Measurements from ENCODE around the gene PARP6. TPM values are rescaled to one million over a fixed set of nuclear protein-coding genes. Genes with fewer than 3 reads are reported as not detected.

PARP6 gene
- total and polyA plus RNA-seq, 4 donors = 33.7 to 73.9 (median 59.9) TPM

DNA sequence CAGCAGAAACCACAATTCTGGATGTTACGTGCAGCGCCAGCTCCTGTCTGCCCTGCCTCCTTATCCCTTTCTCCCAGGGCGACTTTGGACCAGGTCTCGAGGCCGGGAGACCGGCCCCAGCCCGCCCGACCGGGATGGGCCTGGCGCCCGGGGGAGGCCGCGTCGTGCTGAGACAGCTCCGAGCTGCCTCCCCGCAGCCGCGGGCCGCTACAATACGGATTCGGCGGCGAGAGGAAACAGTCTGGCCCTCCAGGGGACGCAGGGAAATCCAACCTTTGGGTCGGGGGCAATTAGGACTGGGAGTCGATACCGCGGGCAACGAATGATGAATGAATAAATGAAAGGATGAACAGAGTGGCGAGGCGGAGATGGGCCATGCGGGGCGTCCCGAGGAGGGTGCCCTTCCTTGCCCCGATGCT, 75.3 kb downstream of the PARP6 start:
- Histone ChIP-seq H3K4me1 (ENCODE audit: control insufficient read depth in 5 of 5, insufficient read depth in 5 of 5, low read length in 5 of 5) (peaks cover 0 to 2% (median 0%) of the 10 kb centered on the region in 5 donors), H3K36me3 (ENCODE audit: control insufficient read depth in 4 of 4, insufficient read depth in 4 of 4, low read length in 4 of 4) (peaks cover 13 to 34% (median 22%) of the 10 kb centered on the region in 4 donors), H3K27ac (ENCODE audit: low read depth in 1 of 2, low read length in 1 of 2) (peak overlapping the region in 1 of 2 donors; percentile 79), H3K9me3 (ENCODE audit: control insufficient read depth in 4 of 4, insufficient read depth in 3 of 4, low read length in 3 of 4) (no peaks in the 10 kb centered on the region), H3K9ac (ENCODE audit: insufficient read depth in 1 of 2, low read length in 2 of 2) (peak overlapping the region in 1 of 2 donors; percentile 46), H3K4me3 (peak overlapping the region; percentile 8), H3K27me3 (ENCODE audit: control insufficient read depth in 3 of 3, insufficient read depth in 3 of 3, low read length in 2 of 3) (peaks cover 0 to 4% (median 3%) of the 10 kb centered on the region in 3 donors)
- TF ChIP-seq, protein P1, sequence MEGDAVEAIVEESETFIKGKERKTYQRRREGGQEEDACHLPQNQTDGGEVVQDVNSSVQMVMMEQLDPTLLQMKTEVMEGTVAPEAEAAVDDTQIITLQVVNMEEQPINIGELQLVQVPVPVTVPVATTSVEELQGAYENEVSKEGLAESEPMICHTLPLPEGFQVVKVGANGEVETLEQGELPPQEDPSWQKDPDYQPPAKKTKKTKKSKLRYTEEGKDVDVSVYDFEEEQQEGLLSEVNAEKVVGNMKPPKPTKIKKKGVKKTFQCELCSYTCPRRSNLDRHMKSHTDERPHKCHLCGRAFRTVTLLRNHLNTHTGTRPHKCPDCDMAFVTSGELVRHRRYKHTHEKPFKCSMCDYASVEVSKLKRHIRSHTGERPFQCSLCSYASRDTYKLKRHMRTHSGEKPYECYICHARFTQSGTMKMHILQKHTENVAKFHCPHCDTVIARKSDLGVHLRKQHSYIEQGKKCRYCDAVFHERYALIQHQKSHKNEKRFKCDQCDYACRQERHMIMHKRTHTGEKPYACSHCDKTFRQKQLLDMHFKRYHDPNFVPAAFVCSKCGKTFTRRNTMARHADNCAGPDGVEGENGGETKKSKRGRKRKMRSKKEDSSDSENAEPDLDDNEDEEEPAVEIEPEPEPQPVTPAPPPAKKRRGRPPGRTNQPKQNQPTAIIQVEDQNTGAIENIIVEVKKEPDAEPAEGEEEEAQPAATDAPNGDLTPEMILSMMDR (IDR thresholded peaks at IDR 0.05; ENCODE audit: control extremely low read depth, extremely low read depth) = no peak
- DNase-seq (peak in 1 of 3 donors; percentile 24), ATAC-seq (ENCODE audit: insufficient read depth, low FRiP score) (no peak)
- WGBS, 2 donors = 13 to 16% methylated on average over 35 of the region's 35 CpGs

GRCh38 chr15:72196409-72197040, 75.8 kb downstream of the PARP6 start:
- WGBS, 2 donors = 68 to 80% methylated on average over 13 of the region's 13 CpGs
- H3K27me3 ChIP-seq (ENCODE audit: control insufficient read depth in 3 of 3, insufficient read depth in 3 of 3, low read length in 2 of 3) = peaks cover 0 to 4% (median 3%) of the 10 kb centered on the region in 3 donors
- ATAC-seq (ENCODE audit: insufficient read depth, low FRiP score) (no peak), DNase-seq (no peak)
- peak overlapping the region in 1 of 2 donors; percentile 79 for H3K27ac ChIP-seq (ENCODE audit: low read depth in 1 of 2, low read length in 1 of 2)
- no peaks in the 10 kb centered on the region for H3K9me3 ChIP-seq (ENCODE audit: control insufficient read depth in 4 of 4, insufficient read depth in 3 of 4, low read length in 3 of 4)
- H3K9ac ChIP-seq (ENCODE audit: insufficient read depth in 1 of 2, low read length in 2 of 2) = no peak overlapping the region
- H3K36me3 ChIP-seq (ENCODE audit: control insufficient read depth in 4 of 4, insufficient read depth in 4 of 4, low read length in 4 of 4) = peaks cover 12 to 29% (median 18%) of the 10 kb centered on the region in 4 donors
- peak overlapping the region; percentile 8 for H3K4me3 ChIP-seq
- H3K4me1 ChIP-seq (ENCODE audit: control insufficient read depth in 5 of 5, insufficient read depth in 5 of 5, low read length in 5 of 5) = peaks cover 0 to 2% (median 0%) of the 10 kb centered on the region in 5 donors
- TF ChIP-seq, protein P1 (IDR thresholded peaks at IDR 0.05; ENCODE audit: control extremely low read depth, extremely low read depth) = no peak

DNA sequence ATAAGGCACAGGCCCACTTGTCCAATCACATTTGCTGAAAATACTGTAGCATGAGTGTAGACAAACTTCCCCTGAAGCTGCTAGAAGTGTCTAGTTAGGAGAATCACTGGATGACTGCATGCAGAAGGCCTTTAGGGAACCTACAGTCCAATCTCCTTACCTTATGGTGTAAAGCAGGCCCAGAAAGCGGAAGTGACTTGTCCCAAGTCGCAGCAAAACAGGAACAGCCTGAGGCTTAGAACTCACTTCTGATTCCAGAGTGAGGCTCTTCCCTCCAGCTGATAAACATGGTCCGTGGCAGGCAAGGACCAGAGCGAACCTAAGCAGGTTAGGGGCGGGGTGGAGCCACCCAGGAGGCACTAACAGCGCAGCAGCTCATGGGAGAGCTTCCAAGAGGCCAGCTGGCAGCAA, 77.2 kb downstream of the PARP6 start:
- H3K36me3 ChIP-seq (ENCODE audit: control insufficient read depth in 4 of 4, insufficient read depth in 4 of 4, low read length in 4 of 4) = peaks cover 5 to 16% (median 10%) of the 10 kb centered on the region in 4 donors
- TF ChIP-seq, protein P1 (IDR thresholded peaks at IDR 0.05; ENCODE audit: control extremely low read depth, extremely low read depth) = no peak
- peak; percentile 16 for ATAC-seq (ENCODE audit: insufficient read depth, low FRiP score)
- H3K9me3 ChIP-seq (ENCODE audit: control insufficient read depth in 4 of 4, insufficient read depth in 3 of 4, low read length in 3 of 4) = no peaks in the 10 kb centered on the region
- peaks cover 0 to 4% (median 3%) of the 10 kb centered on the region in 3 donors for H3K27me3 ChIP-seq (ENCODE audit: control insufficient read depth in 3 of 3, insufficient read depth in 3 of 3, low read length in 2 of 3)
- H3K27ac ChIP-seq (ENCODE audit: low read depth in 1 of 2, low read length in 1 of 2) = peak overlapping the region in 1 of 2 donors; percentile 59
- DNase-seq = no peak
- no peak overlapping the region for H3K9ac ChIP-seq (ENCODE audit: insufficient read depth in 1 of 2, low read length in 2 of 2)
- 43 to 45% methylated on average over 6 of the region's 6 CpGs for WGBS, 2 donors
- peaks cover 0 to 2% (median 0%) of the 10 kb centered on the region in 5 donors for H3K4me1 ChIP-seq (ENCODE audit: control insufficient read depth in 5 of 5, insufficient read depth in 5 of 5, low read length in 5 of 5)
- H3K4me3 ChIP-seq = no peak overlapping the region
